ENCODE measurements around the gene INF2. TPM values are rescaled to one million over a fixed set of nuclear protein-coding genes. Genes with fewer than 3 reads are reported as not detected.

The INF2 gene

Small RNA genes within 50 kb of the gene (small RNA-seq; reads per million reads assigned to genes)
- not detected for gene MIR4710 (ENCODE audit: low read depth)

Measured in mesenchymal stem cell (in vitro differentiated cells and primary cell).